MCF 10A (cell line): Measurements from ENCODE around the gene PNKD. TPM values are rescaled to one million over a fixed set of nuclear protein-coding genes. Genes with fewer than 3 reads are reported as not detected.

ENCODE experiments used
- BruUV-seq: library from RNA; stranded (reverse); fragments of 400-500 nt; replicated peaks from 2 replicates; lab custom pipeline; 2021; lab: Mats Ljungman, UMichigan
- CTCF ChIA-PET: fragments of 300-600 bp; sonication (Branson Sonifier 250); formaldehyde crosslinking; extraction: SDS; loops from one replicate; lab custom pipeline; 2021; ENCODE audit warnings: antibody characterized with exemption, inconsistent platforms; lab: Yijun Ruan, JAX
- POLR2A ChIA-PET: fragments of 300-600, 350-650 bp; sonication (Branson Sonifier 250); formaldehyde crosslinking; extraction: SDS; loops from one replicate; lab custom pipeline; 2020; ENCODE audit warnings: antibody characterized with exemption, inconsistent platforms; lab: Yijun Ruan, JAX
- DNase-seq: peaks from one replicate; pipeline ENCODE4 v3.0.0-alpha.2; 2018; ENCODE audit not compliant: unreplicated experiment
- H3K27ac Mint-ChIP-seq: one replicate; pipeline ENCODE4 v1.8.0; 2022; ENCODE audit warnings: mild to moderate bottlenecking, low read depth, mixed read lengths; ENCODE audit not compliant: unreplicated experiment
- H3K27me3 Mint-ChIP-seq: one replicate; pipeline ENCODE4 v1.8.0; 2022; ENCODE audit warnings: mixed read lengths; ENCODE audit not compliant: insufficient read depth, unreplicated experiment
- H3K36me3 Mint-ChIP-seq: one replicate; pipeline ENCODE4 v1.8.0; 2022; ENCODE audit warnings: mild to moderate bottlenecking, moderate library complexity, mixed read lengths; ENCODE audit not compliant: insufficient read depth, unreplicated experiment
- H3K4me1 Mint-ChIP-seq: one replicate; pipeline ENCODE4 v1.8.0; 2022; ENCODE audit warnings: mixed read lengths; ENCODE audit not compliant: insufficient read depth, unreplicated experiment
- H3K4me3 Mint-ChIP-seq: one replicate; pipeline ENCODE4 v1.8.0; 2022; ENCODE audit warnings: mild to moderate bottlenecking, moderate library complexity, mixed read lengths; ENCODE audit not compliant: unreplicated experiment
- H3K9me3 Mint-ChIP-seq: one replicate; pipeline ENCODE4 v1.8.0; 2022; ENCODE audit warnings: mixed read lengths; ENCODE audit not compliant: unreplicated experiment
- intact Hi-C: fragments of 100-400 bp; cut with micrococcal nuclease; formaldehyde crosslinking; loops from 2 replicates; pipeline ENCODE4 v1.14.1; 2022
- total RNA-seq: library from RNA; stranded (reverse); gene quantifications from 2 replicates; pipeline ENCODE4 v1.2.3, GENCODE V29; 2022
- TF ChIP-seq, protein P1 (sequence below): fragments of 200-600 bp; IDR thresholded peaks from one replicate; pipeline ENCODE4 v1.8.0; 2022; ENCODE audit warnings: antibody characterized with exemption, mild to moderate bottlenecking; ENCODE audit not compliant: unreplicated experiment

PNKD gene
- total RNA-seq, 1 experiment from 2014 or later = 23.1 TPM

DNA sequence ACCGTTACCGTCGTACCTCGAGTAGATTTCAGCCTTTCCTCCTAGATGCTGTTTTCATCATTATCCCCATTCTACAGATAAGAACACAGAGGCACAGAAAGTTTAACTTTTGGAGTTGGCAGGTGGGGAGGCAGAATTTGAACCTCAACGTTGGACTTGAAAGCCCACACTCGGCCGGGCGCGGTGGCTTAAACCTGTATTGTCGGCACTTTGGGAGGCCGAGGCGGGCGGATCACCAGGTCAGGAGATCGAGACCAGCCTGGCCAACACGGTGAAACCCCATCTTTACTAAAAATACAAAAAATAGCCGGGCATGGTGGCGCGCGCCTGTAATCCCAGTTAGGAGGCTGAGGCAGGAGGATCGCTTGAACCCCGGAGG, 97.8 kb downstream of the PNKD start:
- no peak overlapping the region for H3K4me3 Mint-ChIP-seq
- DNase-seq = no peak
- TF ChIP-seq, protein P1, sequence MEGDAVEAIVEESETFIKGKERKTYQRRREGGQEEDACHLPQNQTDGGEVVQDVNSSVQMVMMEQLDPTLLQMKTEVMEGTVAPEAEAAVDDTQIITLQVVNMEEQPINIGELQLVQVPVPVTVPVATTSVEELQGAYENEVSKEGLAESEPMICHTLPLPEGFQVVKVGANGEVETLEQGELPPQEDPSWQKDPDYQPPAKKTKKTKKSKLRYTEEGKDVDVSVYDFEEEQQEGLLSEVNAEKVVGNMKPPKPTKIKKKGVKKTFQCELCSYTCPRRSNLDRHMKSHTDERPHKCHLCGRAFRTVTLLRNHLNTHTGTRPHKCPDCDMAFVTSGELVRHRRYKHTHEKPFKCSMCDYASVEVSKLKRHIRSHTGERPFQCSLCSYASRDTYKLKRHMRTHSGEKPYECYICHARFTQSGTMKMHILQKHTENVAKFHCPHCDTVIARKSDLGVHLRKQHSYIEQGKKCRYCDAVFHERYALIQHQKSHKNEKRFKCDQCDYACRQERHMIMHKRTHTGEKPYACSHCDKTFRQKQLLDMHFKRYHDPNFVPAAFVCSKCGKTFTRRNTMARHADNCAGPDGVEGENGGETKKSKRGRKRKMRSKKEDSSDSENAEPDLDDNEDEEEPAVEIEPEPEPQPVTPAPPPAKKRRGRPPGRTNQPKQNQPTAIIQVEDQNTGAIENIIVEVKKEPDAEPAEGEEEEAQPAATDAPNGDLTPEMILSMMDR = no peak
- H3K36me3 Mint-ChIP-seq = no peaks in the 10 kb centered on the region
- CTCF ChIA-PET = interaction anchor here (0.6 to 1.0 kb wide), 3 partner anchors 14 to 1877 kb away, joined by 3 to 6 read pairs (median 3); no protein-coding TSS in a partner anchor
- no peaks in the 10 kb centered on the region for H3K9me3 Mint-ChIP-seq
- no peak overlapping the region for H3K27ac Mint-ChIP-seq
- no peaks in the 10 kb centered on the region for H3K4me1 Mint-ChIP-seq
- H3K27me3 Mint-ChIP-seq = peaks cover 14% of the 10 kb centered on the region
- POLR2A ChIA-PET = interaction anchor here (0.6 kb wide), 1 partner anchor 16 kb away, joined by 3 read pairs; no protein-coding TSS in a partner anchor
- intact Hi-C loops = no loop called here
- no TSS peak for BruUV-seq

DNA sequence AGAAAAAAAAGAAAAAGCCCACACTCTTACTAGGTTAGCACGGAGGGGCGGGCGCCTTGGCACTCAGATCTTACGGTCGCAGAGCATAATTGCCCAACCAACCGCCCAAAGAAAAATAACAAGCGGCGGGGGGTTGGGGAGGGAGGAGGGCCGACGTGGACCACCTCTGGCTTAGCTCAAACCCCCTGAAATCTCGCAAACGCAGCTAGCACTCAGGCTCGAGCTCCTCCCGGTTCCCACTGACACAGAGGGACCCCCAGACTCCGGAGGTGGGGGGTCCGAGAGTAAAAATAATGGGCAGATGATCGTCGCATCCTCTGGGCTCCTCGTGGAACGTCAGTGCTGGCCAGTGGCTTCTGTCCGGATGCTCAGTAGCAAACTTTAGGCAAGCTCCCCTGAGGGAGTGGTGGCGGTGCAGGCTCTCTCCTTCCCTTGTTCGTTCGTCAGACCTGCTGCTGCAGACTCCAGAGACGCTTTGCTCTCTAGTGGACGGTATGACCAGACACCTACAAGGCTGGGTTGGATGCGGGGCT, 98.4 kb downstream of the PNKD start:
- H3K4me1 Mint-ChIP-seq = no peaks in the 10 kb centered on the region
- POLR2A ChIA-PET = interaction anchor here (0.6 kb wide), 1 partner anchor 17 kb away, joined by 3 read pairs; no protein-coding TSS in a partner anchor
- TF ChIP-seq, protein P1 = no peak
- no peak overlapping the region for H3K27ac Mint-ChIP-seq
- BruUV-seq = no TSS peak
- no peaks in the 10 kb centered on the region for H3K36me3 Mint-ChIP-seq
- peaks cover 14% of the 10 kb centered on the region for H3K27me3 Mint-ChIP-seq
- H3K4me3 Mint-ChIP-seq = no peak overlapping the region
- intact Hi-C loops = no loop called here
- no peak for DNase-seq
- H3K9me3 Mint-ChIP-seq = no peaks in the 10 kb centered on the region
- CTCF ChIA-PET = interaction anchor here (0.6 kb wide), 1 partner anchor 1878 kb away, joined by 3 read pairs; no protein-coding TSS in a partner anchor

DNA sequence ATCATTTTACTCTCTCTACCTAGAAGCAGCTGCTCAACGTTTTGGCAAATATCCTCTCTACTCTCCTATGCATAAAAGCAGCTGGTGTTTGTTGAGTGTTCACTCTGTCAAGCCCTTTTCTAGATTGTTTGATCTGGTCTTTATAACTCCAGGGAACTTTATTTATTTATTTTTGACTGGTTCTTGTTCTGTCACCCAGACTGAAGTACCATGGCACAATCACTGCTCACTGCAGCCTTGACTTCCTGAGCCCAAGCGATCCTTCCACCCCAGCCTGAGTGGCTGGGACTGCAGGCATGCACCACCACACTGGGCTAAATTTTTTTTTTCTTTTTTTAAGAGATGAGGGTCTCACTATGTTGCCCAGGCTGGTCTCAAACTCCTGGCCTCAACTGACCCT, 99.0 kb downstream of the PNKD start:
- Mint-ChIP-seq H3K36me3 (no peaks in the 10 kb centered on the region), H3K4me3 (no peak overlapping the region), H3K9me3 (no peaks in the 10 kb centered on the region), H3K4me1 (no peaks in the 10 kb centered on the region), H3K27me3 (peaks cover 14% of the 10 kb centered on the region), H3K27ac (no peak overlapping the region)
- no TSS peak for BruUV-seq
- POLR2A ChIA-PET = no interaction called here
- intact Hi-C loops = no loop called here
- no peak for DNase-seq
- TF ChIP-seq, protein P1 = no peak
- CTCF ChIA-PET = no interaction called here

DNA sequence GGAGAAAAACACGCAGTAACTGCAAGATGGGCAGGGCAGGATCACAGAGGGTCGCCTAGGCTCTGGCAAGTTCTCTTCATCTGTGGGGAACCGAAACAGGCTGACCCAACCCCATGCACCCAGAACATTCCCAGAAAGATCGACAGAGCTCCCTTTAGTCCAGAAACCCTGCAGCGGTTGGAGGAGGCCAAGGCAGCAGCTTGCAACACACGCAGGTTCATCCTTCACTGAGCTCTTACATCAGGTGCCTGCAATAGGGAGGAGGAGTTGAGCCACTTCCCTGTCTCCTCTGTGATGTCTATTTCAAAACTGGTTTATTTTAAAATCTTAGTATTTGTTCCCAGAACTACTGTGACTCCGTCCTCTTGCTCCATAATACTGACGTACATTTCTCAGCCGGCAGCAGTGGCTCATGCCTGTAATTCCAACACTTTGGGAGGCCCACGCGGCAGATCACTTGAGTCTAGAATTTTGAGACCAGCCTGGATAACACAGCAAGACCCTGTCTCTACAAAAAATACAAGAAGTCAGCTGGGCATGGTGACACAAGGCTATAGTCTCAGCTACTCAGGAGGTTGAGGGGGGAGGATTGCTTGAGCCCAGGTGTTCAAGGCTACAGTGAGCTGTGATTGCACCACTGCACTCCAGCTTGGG, 100.2 kb downstream of the PNKD start:
- intact Hi-C loops = no loop called here
- no TSS peak for BruUV-seq
- ChIA-PET CTCF (interaction anchor here (0.6 to 1.1 kb wide), 4 partner anchors 13 to 68 kb away, joined by 3 to 4 read pairs (median 3); partner anchors contain the start of gene CATIP), POLR2A (interaction anchor here (0.6 kb wide), 1 partner anchor 46 kb away, joined by 3 read pairs; no protein-coding TSS in a partner anchor)
- Mint-ChIP-seq H3K4me1 (peaks cover 5% of the 10 kb centered on the region), H3K36me3 (no peaks in the 10 kb centered on the region), H3K27ac (no peak overlapping the region), H3K27me3 (peaks cover 14% of the 10 kb centered on the region), H3K4me3 (no peak overlapping the region), H3K9me3 (no peaks in the 10 kb centered on the region)
- TF ChIP-seq, protein P1 = no peak
- DNase-seq = peak; percentile 80
